Fibroblast of skin of abdomen (primary cell): Measurements from ENCODE around the gene YOD1.

Experiments used
- DNase-seq: peaks from one replicate; pipeline ENCODE4 v3.0.0-alpha.2; 2013

YOD1 gene

DNA sequence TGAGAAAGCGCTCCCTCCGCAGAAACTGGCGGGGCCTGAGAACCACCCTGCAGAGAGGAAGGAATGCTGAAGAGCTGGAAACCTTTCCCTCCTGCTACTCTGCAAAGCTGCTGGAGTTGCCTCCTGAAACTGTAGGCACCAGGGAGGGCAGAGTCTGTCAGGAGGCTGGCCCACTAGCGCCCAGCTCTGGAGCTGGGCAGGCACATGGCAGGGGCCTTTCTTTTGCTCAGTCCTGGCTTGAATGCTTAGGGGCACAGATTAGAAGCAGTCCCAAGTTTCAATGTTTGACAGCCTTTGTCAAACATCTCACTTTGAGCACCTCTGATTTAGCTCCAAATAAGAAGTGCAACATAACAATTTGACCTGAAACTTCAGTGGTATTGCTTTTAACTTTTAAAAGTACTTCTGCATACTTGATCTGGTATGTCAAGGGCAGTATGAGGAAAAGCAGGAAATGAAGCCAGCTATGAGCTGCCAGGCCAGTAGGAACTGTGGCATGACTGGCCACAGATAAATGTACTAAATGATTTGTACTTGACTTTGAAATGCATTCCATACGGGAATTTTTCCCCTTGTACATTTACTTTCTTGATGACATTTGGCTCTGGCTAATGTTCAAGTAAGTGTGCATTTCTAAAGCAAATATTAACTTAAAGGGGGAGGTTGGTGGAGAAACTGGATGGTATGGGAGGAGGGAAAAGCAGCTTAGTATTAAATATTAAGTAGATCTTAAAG lies 25.7 kb downstream of the YOD1 start:
- DNase-seq: peak; percentile 73

DNA sequence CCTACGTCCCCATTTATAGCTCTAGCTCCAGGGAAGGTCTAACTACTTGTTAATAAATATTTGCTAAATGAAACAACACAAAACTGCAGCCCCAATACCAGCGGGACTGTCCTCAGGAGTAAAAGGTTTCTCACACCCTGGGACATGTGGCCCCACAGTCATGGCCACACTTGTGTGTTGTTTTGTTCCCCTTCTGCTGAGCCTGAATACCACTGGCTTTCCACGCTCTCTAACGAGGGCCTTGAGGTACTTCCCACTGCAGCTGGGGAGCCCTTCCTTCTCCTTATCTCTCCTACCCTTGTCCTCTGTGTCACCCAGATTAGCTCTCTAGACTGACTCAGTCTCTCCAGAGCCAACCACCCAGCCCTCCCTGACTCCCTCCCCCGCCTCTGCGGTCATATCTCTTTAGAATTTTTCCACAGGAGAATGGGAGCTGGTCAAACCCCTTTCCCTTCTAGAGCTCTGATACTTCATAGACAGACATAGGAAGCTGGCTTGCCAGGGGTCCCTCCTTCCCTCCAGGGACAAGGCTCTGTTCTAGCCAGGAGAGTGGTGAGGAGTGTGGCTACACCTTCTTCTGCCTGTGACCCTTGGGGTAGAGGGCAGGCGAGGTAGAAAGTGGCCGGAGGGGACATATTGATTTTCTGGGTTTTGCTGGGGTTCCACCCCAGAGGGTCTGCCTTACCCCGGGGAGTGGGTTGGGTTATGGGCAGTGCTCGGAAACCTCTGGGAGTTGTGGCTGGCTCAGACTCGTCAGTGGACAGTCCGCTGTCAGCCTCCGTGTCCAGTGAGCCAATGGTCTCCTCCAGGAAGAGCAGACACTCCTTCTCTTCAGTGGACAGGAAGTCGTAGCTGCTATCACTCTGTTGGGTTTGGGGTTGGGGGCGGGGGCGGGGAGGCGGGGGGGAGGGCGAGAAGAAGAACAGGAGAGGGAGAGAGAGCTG lies 26.5 kb downstream of the YOD1 start:
- no peak for DNase-seq

DNA sequence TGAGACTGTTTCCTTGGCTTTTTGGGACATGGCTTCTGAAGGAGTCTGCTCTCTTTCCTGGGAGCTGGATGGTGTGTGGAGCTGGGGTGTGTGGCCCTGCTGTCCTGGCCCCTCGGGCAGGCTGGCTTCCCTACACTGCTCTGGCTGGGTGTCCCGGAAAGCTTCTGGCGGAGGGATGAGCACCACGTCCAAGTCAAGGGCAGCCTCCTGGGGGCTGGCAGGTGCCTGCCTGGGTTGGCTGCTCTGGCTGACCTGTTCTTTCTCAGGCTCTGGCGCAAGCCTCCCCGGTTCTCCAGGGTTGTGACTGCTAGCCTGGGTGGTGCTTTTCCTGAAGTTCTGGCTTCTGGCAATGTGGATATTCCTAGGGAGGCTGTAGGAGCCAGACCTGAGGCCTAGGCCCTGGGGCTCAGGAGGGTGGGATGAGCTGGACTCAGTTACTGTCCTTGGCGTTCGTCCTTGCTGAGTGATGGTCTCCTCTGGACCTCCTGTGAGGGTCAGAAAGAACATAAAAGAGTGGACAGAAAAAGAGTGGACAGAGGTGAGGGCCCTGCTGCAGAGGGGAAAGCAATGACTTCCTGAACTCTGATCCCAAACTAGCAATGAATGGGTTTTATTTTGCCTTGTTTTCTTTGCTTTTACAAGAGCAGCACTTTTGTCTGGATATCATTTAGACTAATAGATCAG lies 27.9 kb downstream of the YOD1 start:
- no peak for DNase-seq

DNA sequence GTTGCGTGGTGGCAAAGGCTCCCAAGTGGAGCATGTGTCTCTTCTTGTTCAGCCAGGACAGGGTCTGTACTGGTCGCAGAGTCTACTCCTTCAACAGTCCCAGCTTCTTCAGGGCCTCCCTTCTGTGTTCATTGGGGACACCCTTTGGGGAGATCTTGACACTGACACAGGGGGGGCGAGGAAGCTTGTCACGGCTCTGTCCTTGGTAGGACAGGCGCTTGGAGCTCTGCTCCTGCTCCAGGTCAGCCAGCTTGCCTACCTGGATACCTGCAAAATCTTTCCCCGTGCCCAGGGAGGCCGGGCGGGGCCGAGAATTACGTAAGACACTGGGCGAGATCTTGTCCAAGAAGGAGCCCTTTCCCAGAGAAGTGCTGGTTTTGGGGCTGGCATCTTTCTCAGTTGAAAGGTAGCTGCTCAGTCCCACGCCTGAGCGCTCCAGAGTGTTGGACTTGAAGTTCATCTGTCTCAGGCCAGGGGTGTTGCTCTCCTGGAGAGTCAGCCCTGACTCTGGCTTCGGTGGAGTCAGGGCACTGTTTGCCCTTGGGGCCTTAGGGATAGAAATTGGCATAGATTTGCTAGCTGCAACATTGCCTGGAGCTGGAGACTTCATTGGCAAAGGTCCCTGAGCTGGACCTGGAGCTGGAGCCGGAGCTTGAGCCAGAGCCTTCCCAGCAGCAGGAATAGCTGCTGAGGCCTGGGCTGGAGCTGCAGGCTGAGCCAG lies 29.0 kb downstream of the YOD1 start:
- DNase-seq: no peak

DNA sequence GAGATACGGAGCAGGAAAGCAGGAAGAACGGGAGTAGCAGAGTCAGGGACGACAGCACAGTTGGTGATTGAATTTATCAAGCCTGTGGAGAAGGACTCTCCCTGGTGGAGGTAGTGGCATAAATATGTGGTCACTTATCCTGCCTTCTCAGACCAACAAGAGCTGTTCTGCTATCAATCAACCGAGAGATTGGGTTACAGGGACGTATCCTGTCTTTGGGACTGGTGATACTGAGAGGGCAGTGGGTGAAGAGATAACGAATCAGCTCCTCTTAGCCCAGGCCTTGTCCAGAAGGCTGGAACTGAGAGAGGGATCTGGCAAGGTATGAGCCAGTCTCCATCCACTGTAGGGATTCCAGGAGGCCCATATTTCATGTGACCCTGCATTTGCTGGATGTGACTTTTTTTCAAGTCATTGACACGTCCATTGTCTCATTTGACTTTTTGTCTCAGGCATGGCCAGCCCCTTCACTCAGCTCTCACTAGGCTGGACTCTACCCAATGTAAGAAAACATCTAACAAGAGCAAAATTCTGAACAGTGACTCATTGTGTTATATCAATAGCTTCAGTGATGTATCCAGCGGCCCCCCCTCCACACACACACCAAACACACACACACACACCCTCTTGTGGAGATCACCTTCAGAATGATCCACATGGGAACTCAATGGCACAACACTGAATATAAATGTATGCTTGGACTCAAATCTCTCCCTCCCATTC lies 29.7 kb downstream of the YOD1 start:
- peak; percentile 59 for DNase-seq

DNA sequence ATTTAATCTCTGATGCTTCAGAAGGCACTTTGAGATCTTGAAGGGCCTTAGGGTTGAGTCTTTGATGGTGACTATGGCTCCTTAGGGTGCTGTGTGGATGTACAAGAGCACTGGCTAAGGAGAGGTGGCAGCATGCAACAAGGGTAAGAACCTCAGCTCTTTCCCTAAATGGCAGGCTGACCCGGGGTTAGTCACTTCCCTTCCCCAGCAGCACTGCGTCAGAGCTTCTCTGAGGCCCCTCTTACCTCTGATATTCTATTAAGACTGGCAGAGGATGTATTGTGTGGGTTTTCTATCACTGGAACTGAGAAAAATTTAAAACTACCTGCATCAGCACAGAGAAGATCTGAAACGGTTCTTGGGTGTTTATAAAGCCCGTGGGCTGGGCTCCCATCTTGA lies 30.3 kb downstream of the YOD1 start:
- DNase-seq: no peak

DNA sequence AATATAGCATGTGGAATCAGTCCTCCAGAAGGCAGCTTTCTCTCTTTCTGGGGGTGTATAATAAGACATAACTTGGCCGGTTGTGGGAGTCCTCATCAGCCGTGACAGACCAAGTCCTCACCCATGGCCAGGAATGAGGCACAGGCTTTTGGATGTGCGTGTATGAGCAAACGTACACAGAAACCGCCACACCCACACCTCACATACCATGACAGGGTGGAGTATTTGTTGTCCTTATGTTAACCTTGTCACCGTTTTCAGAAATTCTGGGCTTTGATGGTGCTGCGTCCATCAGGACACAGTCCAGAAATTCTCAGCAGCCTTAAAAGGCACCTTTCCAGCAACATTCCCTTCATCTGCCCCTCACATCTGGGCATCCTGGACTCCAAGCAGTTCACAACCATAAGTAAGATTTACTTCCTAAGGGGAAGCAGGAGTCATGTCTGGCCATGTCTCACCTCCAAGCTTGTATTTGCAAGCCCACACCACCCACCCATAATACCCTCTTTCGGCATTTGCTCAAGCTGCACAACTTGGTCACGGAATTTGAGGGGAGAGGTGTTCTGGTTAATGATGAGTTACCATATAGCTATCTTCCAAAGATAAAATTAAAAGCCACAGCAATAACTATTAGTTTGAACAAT lies 30.8 kb downstream of the YOD1 start:
- no peak for DNase-seq

DNA sequence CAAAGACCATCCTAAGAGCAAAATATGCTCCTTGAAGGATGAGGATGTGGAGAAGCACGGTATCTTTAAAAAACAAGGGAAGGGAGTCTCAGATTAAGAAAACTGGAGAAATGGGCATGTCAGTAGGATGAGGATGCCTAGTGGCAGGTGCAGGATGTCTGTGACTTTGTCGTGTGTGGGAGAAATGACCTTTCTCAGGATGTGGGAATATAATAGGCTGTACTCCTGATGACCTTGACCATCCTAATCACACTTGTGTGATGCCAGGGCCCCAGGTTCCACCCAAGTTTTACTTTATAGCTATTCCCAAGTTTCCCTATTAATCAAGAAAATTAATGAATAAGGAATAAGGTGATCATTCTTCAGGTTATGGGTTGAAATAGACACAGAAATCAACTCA lies 31.3 kb downstream of the YOD1 start:
- no peak for DNase-seq

DNA sequence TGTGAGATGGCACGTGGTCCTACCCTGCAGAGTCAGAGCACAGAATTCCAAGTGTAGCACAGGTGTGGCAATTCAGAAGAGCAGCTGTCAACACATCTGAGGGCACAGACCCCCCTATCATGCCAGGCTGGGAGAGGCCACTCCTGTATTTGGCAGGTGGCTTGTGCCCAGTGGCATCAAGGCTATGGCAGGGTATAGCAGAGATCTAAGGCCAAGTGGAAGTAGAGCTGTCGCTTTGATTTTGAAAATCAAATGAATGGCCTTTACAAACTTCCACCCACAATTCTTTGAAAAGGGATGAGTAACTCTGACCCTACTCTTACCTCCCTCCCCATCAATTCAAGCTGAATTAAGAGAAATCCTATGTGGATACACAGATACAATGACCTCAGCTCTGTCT lies 31.8 kb downstream of the YOD1 start:
- no peak for DNase-seq

DNA sequence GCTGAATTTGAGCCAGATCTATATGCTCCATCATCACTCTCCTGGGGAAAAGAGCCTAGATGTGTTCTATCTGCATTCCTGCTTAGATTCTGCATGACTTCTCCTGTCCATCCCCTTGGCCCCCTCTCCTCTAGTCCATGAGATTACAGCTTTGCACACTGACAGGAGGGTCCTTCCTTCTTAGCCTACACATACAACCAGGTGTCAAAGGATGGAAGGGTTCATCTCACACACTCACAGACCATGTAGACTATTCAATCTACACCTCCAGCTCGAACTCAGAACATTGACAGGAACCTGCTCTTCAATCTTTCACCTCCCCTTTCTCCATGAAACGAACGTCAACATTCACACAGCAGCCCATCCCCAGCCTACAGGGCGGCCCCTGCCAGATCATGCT lies 32.3 kb downstream of the YOD1 start:
- no peak for DNase-seq

DNA sequence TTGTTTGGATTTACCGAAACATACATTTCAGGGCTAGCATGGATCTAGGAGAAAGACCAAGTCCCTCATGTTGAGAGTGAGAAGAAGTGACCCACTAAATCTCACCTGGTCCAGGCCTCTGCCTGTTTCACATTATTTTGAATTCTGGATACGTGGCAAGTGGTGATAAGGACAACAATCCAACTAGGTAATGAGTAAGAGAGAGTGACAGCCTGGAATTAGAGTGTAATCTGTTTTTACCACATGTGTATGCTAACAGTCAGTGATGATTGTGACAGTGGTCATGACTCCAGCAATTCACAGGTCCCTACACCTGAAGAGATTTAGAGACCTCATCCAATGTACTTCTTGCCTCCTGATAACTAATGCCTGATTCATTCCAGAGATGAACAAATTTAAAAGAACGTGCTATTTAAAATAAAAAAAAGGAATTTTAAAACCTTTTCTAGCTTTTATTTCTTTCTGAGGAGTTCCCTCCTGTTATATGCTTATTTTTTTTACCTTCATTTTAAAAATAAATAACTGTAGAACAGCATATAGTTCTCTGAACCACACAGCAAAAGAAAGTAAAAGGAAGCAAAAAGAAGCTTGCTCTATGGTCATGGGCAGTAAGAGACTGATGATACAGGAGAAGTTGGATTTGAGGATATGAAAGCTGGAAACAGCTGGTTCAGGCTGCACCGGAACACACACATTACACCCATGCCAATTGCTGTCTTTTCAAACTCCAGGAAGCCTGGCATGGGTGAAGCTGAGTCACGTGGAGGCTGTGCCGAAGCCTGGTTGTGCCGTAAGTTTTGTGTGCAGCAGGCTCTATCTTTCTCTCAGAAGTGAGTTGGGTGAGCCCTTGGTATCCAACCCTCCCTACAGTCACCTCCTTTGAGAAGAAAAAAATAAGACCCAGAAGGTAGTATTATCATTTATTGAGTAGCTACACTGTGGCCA lies 33.1 kb downstream of the YOD1 start:
- DNase-seq: no peak

DNA sequence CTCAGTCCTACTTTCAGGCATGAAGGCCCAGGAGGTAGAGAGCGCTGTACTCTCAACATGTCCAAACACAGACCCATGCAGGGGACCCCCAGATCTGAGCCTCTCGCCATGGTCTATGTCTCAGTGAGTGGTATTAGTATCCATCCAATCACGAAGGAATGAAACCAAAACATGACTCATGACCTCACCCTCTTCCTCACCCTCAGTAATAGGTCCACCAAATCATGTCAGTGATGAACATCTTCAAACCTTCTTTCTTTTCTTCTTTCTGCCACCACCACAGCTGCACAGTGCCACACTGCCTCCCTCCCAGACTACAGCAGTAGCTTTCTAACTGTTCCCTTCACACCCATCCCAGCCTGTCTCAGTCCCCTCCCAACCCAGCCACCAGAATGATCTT lies 35.2 kb downstream of the YOD1 start:
- DNase-seq: no peak

DNA sequence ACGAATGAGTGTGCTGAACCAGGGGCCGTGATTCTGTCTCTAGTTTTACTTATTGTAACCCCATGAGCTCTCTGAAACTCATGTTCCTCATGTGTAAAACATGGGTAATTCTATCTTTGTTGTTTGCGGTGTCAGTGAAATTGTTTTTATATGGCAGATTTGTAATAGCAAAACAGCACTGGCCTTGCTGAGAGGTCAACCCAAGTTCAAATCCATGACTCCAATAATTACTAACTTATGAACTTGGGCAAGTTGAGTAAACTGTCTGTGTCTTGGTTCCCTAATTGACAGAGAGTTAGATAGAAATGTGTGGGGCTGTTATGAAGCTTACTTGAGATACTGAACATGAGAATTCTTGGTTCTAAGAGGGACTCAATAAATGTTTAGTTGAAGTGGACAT lies 36.3 kb downstream of the YOD1 start:
- DNase-seq: no peak

DNA sequence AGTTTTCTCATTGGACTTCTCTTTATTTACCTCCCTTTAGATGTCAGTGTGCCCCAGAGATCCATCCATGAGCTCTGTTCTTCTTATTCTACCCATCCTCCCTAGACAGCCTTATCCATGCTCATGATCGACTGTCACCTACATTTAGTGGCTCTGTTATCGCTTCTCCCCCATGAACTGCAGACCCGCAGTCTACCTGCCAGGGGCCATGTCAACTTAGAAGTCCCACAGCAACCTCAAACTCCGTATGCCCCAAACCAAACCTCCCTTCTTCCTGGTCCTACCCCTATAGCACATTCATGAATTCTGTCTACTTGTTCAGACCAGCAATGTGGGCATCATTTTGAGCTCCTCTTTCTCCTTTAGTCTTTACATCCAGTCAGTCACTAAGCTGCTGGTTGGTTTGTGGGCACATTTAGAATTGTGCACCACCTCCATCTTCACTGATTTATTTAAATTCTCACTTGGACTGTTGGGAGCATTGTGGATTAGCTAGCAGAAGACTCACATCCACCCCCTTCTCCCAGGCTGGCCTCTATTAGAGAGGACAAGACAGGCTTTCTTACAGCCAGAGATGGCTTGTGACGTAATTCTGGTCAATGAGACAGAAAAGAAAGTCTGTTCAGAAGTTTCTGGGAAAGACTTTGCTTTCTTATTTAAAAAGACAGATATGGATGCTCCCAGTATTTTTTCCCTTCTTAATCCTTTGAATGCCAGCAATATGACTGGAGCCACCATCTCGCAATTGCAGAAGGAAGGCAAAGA lies 37.5 kb downstream of the YOD1 start:
- no peak for DNase-seq

DNA sequence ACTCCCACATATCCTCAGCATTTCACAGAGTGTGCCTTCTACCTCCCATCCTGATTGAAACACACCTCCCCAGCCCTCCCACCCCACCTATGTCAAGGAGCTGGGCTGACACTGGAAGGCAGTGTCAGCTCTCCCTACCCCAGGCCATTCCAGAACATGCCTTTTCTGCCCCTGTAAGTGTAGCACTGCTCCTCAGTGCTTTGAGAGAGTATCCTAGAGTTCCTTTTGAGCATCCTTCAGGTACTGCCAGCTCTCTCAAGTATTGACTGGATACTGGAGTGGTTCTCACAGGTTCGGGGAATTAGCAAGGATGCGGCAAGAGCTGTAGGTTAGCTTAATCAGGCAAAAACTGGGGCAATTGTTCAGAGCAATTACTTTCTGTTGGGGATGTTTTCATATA lies 40.3 kb downstream of the YOD1 start:
- DNase-seq: no peak

DNA sequence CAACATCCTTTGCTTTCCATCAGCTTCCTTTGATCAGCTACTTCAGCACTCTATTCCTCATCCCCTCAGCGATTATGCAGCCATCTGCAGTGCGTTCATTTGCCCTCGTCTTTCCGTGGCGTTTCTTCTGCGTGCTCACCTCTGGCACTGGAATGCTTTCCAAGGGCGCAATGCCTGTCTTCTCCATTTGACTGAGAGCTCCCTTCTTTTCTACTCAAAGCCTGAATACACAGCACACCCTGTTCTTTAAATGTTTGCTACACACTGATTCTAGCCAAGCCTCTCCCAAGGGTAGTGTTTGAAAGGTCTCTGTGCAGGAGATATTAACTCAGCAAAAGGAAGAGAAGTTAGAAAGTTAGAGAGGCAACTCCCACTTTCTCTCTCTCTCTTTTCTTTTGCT lies 41.1 kb downstream of the YOD1 start:
- no peak for DNase-seq

DNA sequence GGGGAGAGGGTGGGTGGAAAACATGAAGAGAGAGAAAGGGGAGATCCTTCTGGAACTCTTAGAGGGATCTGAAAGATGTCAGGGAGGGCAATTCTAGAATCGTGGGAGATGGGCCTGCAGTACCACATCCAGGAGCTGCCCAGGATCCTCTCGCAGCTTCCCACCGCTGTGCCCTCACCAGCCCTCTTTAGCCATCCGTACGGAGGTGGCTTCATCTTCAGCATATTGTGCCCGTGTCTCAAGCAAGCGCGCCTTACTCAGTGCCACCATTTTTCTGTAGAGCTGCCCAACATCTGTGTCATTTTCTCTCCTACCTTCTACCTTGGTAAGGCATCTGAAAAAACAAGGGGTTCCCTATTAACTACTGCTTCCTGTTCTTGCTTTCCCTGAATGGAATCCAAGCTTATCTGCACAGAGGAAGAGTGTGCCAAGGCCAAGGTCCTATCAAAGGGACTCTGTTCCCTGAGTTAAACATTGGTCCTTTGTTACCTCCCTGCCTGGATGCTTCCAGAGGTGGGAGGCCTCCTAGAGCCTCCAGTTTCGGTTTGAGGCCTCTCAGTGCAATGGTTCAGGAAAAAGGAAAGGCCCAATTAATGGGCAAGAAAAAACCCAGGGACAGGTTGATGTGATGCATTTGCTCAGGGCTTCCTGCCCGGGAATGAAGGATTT lies 41.7 kb downstream of the YOD1 start:
- no peak for DNase-seq

DNA sequence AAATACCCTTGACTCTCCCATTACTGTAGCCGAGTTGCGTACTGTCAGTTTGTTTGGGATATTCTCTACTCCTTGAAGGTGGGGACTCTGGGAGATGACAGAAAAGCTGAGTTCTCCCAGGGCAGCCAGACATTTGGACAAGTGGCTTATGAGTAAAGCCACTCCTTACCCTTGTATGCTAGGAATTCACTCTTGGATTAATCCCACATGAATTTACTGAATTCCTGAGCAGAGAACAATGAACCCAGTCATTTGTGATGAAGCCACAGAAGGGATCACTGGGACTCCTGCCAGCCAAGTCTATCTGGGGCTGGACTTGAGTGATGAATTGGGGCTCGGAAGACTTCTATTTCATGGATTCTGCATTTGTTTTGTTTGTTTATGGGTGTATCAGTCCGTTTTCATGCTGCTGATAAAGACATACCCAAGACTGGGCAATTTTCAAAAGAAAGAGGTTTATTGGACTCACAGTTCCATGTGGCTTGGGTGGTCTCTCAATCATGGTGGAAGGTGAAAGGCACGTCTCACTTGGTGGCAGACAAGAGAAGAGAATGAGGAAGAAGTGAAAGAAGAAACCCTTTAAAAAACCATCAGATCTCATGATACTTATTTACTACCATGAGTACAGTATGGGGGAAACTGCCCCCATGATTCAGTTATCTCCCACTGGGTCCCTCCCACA lies 43.5 kb downstream of the YOD1 start:
- DNase-seq: peak; percentile 97
